Measurements from ENCODE around the gene CDC37. TPM values are rescaled to one million over a fixed set of nuclear protein-coding genes. Genes with fewer than 3 reads are reported as not detected.
"Not testable (repeated sequence)": the region's sequence is repeated elsewhere in the genome, so short reads cannot be mapped to it uniquely, and the experiment has no call there.

Gene CDC37
- total and polyA plus RNA-seq, 2 experiments from 2014 or later, result 183 to 280 TPM

GRCh38 chr19:10379880-10380312 lies 23.4 kb downstream of the CDC37 start:
- Histone ChIP-seq H3K79me2 (replicated peaks; ENCODE audit: insufficient read depth) (0 out of 2 replicates have a peak, but pooled peaks cover 3% of the 10 kb centered on the region), H4K20me1 (replicated peaks; ENCODE audit: insufficient read depth) (no peaks in the 10 kb centered on the region; the same call in 1 of the 2 replicates), H2AFZ (peak overlapping the region; percentile 85), H3K36me3 (ENCODE audit: insufficient read depth) (no peaks in the 10 kb centered on the region), H3K4me2 (peak overlapping the region; percentile 84), H3K4me1 (ENCODE audit: insufficient read depth) (peaks cover 7% of the 10 kb centered on the region), H3K27me3 (ENCODE audit: insufficient read depth) (no peaks in the 10 kb centered on the region), H3K27ac (ENCODE audit: low read depth) (no peak overlapping the region), H3F3A (replicated peaks; ENCODE audit: low read depth) (0 out of 2 replicates have a peak, but pooled peaks cover 3% of the 10 kb centered on the region), H3K9me2 (ENCODE audit: insufficient read depth) (no peaks in the 10 kb centered on the region), H3K4me3 (peak overlapping the region; percentile 73)
- DNase-seq (ENCODE audit: low spot score) (no peak), ATAC-seq (no peak)
- TF ChIP-seq ZNF331 (CRISPR knock-in tag; IDR thresholded peaks at IDR 0.05; ENCODE audit: low read depth), result no peak
- TF ChIP-seq POLR2AphosphoS5 (IDR thresholded peaks at IDR 0.05; ENCODE audit: low read depth), result no peak
- H3K4me3 Mint-ChIP-seq, result peak overlapping the region; percentile 87
- H3K36me3 Mint-ChIP-seq (ENCODE audit: low read depth), result peaks cover 14% of the 10 kb centered on the region
- peaks cover 6% of the 10 kb centered on the region for H3K27me3 Mint-ChIP-seq (ENCODE audit: insufficient read depth, low read depth, poor library complexity)
- peak overlapping the region; percentile 93 for H3K27ac Mint-ChIP-seq
- H3K9me3 Mint-ChIP-seq, result no peaks in the 10 kb centered on the region
- H3K4me1 Mint-ChIP-seq, result peaks cover 4% of the 10 kb centered on the region; the same call in 2 of the 3 replicates

DNA sequence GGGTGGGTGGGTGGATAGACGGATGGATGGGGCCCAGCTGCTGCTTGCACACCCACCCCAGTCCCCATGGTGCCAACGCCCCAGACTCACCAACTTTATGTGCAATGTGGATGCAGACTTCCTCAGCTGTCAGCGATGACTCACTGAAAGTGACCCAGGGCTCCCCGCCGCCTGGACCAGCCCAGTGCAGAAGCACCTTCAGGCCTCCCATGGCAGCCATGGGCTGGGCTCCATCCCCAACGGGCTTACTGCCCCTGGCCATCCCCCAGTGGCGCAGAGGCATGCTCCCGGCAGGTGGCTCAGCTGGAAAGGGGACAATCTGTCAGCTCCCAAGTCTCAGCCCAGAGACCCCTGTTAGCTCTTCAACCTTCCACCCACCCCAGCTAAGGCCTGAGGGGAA lies 25.2 kb downstream of the CDC37 start:
- Histone ChIP-seq H3K4me2 (no peak overlapping the region), H3K4me3 (no peak overlapping the region), H3K36me3 (ENCODE audit: insufficient read depth) (no peaks in the 10 kb centered on the region), H3K4me1 (ENCODE audit: insufficient read depth) (peaks cover 7% of the 10 kb centered on the region), H3K79me2 (replicated peaks; ENCODE audit: insufficient read depth) (0 out of 2 replicates have a peak, but pooled peaks cover 3% of the 10 kb centered on the region), H3K27ac (ENCODE audit: low read depth) (no peak overlapping the region), H2AFZ (no peak overlapping the region), H3F3A (replicated peaks; ENCODE audit: low read depth) (0 out of 2 replicates have a peak, but pooled peaks cover 3% of the 10 kb centered on the region), H3K27me3 (ENCODE audit: insufficient read depth) (no peaks in the 10 kb centered on the region), H4K20me1 (replicated peaks; ENCODE audit: insufficient read depth) (no peaks in the 10 kb centered on the region; the same call in 1 of the 2 replicates), H3K9me2 (ENCODE audit: insufficient read depth) (no peaks in the 10 kb centered on the region)
- H3K4me3 Mint-ChIP-seq, result no peak overlapping the region; the same call in 2 of the 3 replicates
- peaks cover 4% of the 10 kb centered on the region; the same call in 2 of the 3 replicates for H3K4me1 Mint-ChIP-seq
- no peak overlapping the region for H3K27ac Mint-ChIP-seq
- DNase-seq (ENCODE audit: low spot score), result no peak
- no peaks in the 10 kb centered on the region for H3K9me3 Mint-ChIP-seq
- peaks cover 6% of the 10 kb centered on the region for H3K27me3 Mint-ChIP-seq (ENCODE audit: insufficient read depth, low read depth, poor library complexity)
- TF ChIP-seq NANOG (IDR thresholded peaks at IDR 0.05; ENCODE audit: borderline replicate concordance) (no peak), EZH2phosphoT487 (IDR thresholded peaks at IDR 0.05; ENCODE audit: unreplicated experiment) (no peak), ZNF114 (CRISPR knock-in tag; IDR thresholded peaks at IDR 0.05) (no peak), POLR2AphosphoS5 (IDR thresholded peaks at IDR 0.05; ENCODE audit: low read depth) (no peak), STAT1 (IDR thresholded peaks at IDR 0.05; ENCODE audit: unreplicated experiment) (no peak)
- no peak for ATAC-seq
- peaks cover 18% of the 10 kb centered on the region for H3K36me3 Mint-ChIP-seq (ENCODE audit: low read depth)

DNA sequence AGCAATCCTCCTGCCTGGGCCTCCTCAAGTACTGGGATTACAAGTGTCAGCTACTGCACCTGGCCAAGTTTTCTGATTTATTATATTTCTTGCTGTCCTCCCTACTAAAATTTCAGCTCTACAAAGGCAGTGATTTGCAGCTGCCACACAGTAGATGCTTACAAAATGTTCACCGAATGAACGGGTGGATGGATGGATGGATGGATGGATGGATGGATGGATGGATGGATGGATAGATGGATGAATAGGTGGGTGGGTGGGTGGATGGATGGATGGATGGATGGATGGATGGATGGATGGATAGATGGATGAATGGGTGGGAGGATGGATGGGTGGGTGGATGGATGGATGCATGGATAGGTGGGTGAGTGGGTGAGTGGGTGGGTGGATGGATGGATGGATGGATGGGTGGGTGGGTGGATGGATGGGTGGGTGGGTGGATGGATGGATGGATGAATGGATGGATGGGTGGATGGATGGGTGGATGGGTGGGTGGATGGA lies 26.2 kb downstream of the CDC37 start:
- ATAC-seq; H3K27ac Mint-ChIP-seq; H2AFZ ChIP-seq; H3K27me3 ChIP-seq (ENCODE audit: insufficient read depth); H3K4me3 Mint-ChIP-seq; H3K4me2 ChIP-seq; H3K27ac ChIP-seq (ENCODE audit: low read depth); DNase-seq (ENCODE audit: low spot score); H3K4me3 ChIP-seq; H3F3A ChIP-seq (replicated peaks; ENCODE audit: low read depth); H3K4me1 Mint-ChIP-seq; H3K79me2 ChIP-seq (replicated peaks; ENCODE audit: insufficient read depth); H4K20me1 ChIP-seq (replicated peaks; ENCODE audit: insufficient read depth); H3K27me3 Mint-ChIP-seq (ENCODE audit: insufficient read depth, low read depth, poor library complexity); H3K36me3 ChIP-seq (ENCODE audit: insufficient read depth); H3K9me3 Mint-ChIP-seq; H3K9me2 ChIP-seq (ENCODE audit: insufficient read depth); H3K4me1 ChIP-seq (ENCODE audit: insufficient read depth): not testable (repeated sequence)
- H3K36me3 Mint-ChIP-seq (ENCODE audit: low read depth), result peaks cover 18% of the 10 kb centered on the region
